Stimulated activated CD8-positive, alpha-beta memory T cell treated with anti-CD3 and anti-CD28 coated beads, Interleukin-12 subunit alpha, Interleukin-12 subunit beta, amount 100 ng/mL, for 4 hours (primary cell): ENCODE results near the gene DYNC1I1.

ENCODE experiments used
- DNase-seq: peaks from one replicate; pipeline ENCODE4 v3.0.0-alpha.2; 2020; ENCODE audit warnings: low read depth

The DYNC1I1 gene

DNA sequence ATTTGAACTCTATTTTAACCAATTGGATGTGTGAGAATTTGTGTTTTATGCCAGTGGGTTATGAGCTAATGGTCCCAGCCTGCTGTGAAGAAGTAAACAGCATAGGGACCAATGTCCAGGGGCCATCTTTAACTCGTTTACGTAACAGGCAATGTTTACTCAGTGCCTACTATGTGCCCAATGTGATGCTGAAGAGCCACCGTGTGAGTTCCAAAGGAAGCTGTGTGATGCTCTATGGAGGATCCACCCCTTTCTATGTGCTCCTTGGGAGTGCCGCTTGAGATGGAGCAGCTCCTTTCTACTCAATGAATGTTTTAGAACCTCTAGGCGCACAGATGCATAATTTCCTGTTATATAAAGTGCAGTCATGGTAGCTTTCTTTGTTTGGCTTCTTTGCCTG lies 21.3 kb downstream of the DYNC1I1 start:
- no peak for DNase-seq

DNA sequence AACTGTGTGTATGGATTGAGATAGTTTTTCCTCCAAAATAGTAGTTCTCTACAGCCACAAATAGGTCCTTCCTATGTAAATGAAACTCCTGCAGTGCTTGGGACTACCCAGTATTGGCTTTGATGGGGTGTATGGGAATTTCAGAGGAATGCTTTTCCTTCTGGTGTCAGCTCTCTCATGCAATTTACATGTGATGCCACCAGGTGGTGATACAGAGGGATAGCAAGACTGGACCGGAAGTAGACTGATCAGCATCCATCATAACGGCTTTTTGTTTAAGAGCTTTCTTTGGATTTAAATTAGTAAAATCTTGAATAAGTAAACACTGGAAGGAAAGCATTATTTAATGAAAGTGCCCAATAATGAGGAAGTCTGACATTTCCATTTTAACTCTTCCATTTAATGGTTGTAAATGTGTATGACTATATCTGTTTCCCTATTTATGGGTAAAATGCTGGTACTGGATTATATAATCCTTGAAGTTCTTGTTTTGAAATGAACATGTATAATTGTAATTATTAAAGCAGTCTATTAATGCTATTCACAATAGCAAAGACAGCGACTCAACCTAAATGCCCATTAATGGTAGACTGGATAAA lies 22.7 kb downstream of the DYNC1I1 start:
- DNase-seq: no peak

DNA sequence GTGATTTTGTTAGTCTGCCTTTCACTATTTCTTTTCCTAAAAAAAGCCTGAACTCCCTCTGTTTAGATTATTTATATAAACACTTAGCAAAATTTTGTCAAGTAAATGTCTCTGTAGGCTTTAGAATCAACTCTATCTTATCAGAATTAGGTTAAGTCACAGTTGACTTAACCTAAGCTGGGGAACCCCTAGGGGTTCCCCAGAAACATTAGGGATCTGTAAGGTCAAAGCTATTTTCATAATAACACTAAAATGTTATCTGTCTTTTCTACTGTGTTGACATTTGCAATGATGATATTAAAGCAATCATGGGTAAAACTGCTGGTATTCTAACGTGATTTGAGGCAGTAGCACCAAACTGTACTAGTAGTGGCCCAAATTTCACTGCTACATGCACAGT lies 24.3 kb downstream of the DYNC1I1 start:
- no peak for DNase-seq

DNA sequence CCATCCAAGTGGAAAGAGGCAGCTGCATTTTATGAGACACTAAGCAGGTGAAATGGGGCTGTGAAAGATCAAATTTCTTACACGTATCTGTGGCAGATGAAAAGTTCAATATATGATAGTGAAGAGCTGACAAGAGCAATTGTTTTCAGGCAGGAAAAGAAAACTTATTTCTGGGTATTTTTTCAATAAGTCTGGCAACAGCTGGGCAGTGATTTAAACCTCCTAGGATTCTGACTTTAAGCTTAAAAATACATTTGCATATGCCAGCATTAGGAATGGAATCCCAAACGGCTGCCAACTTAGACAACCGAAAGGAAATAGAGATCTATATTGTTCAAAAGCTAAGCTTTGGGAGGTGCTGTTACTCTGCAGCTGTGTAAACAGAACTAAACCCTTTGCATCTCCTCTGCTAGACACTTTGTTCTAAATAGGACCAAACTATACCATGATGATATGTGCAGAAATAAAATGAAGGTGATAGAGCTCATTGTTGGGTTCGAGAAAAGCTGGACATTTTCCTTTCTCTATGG lies 26.1 kb downstream of the DYNC1I1 start:
- no peak for DNase-seq

GRCh38 chr7:95800787-95801186 lies 28.4 kb downstream of the DYNC1I1 start:
- DNase-seq: no peak

DNA sequence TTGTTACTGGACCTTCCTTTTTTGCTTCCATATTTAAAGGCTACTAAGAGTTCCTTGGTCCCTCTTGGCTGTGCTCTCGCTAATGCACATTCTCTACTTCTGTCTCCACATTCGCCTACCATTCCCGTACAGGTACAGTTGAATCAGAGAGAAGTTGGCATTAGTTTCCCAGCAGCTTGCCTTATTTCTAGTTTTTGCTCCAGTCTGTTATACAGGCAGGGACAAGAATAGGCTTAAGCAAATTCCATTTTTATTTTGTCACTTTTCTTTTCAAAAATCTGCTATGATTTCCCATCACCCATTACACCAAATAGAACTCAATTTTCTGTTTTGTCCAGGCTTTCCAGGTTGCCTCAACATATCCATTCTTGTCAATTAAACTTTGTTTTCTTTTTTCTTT lies 29.9 kb downstream of the DYNC1I1 start:
- DNase-seq: no peak

DNA sequence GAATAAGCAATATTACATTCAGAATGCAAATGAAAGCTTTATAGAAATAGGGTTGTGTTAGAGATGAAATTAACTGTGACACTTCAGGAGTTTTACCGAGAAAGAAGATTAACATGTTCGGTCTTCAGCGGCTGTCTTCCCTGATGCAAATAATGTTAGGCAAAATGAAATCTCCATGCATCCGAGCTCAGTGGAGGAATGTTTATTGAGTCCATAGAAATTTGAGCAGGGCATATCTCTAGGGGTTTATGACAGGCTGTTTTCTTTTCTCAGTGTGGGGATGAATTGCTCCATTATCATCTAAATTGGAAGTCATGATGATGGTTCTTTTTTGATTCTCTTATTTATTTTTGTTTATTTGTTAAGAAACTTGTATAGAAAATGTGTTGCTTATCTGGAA lies 31.7 kb downstream of the DYNC1I1 start:
- DNase-seq: no peak

DNA sequence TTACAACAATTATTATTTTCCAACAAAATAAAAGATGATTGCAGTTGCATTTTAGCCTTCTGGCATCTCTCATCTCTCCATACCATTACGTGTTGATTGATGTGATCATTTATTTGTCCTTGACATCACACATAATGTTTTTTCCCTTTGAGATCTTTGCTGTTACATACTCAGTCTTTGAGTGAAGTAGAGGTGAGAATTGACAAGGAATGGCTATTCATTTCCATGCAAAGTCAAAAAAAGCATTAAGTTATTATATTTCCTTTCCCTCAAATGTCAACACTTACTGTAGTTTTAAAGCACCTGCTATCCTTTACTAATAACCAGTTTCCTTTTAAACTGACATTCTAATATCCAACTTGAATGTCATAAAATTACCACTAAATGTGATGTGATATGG lies 33.6 kb downstream of the DYNC1I1 start:
- DNase-seq: no peak

DNA sequence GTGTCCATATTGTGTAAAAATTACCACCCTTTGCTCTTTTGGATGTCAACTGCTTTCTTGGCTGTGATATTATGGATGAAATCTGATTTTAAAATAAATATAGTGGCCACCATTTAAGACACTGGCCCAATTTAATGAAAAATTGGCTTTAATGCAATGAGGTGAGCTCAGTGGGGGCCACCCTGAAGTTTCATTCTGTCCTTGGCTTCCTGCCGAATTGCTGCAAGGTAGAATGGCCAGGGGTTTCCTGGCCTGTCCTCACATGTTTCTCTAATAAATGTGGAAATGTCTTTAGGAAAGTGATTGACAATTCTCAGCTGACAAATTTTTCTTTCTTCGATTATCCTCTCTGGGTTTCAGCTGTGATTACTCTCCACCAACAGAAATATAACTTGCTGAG lies 36.0 kb downstream of the DYNC1I1 start:
- DNase-seq: no peak

GRCh38 chr7:95811846-95812445 lies 39.6 kb downstream of the DYNC1I1 start:
- DNase-seq: no peak

DNA sequence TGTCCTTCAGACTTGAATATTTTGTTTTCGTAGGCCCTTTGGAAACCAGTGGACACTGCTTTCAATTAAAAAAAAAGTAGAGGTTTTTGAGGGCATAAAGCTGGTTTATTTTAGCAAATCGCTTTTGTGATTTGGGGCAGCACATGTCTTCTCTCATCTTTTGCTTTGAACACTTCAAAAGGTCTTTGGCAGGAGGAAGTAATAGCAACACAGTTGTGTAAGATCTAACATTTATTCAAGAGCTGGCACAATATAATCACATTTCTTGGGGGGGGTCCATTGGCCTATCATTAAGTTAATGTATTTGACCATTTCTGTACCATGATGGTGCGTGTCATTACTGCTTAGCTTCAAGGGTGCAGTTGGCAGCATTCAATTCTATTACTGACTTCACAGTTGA lies 42.4 kb downstream of the DYNC1I1 start:
- DNase-seq: no peak

GRCh38 chr7:95817866-95818640 lies 45.7 kb downstream of the DYNC1I1 start:
- no peak for DNase-seq

- DNase-seq: no peak
Measured at GRCh38 chr7:95820778-95821177, 48.4 kb downstream of the DYNC1I1 start.

DNA sequence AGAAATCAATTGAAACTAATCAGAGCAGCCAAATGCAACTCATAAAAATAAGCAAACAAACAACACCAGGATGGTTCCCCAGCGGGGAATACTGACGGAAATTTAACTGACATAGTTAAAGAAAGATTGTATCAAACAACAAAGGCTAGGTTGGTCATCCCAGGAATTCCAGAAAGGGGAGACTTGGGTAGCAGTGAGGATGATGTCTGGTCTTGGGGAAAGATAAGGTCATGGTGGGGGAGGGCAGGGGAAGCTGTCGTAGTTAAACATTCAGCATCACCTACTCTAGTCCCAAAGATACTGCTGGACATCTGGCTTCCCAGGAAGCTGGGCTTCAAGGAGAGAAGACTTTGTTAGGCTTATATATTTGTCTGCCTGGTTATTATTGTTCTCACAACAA lies 50.4 kb downstream of the DYNC1I1 start:
- DNase-seq: no peak

- DNase-seq: no peak
Measured at GRCh38 chr7:95824616-95825015, 52.3 kb downstream of the DYNC1I1 start.

GRCh38 chr7:95828824-95829790 lies 56.8 kb downstream of the DYNC1I1 start:
- DNase-seq: no peak

DNA sequence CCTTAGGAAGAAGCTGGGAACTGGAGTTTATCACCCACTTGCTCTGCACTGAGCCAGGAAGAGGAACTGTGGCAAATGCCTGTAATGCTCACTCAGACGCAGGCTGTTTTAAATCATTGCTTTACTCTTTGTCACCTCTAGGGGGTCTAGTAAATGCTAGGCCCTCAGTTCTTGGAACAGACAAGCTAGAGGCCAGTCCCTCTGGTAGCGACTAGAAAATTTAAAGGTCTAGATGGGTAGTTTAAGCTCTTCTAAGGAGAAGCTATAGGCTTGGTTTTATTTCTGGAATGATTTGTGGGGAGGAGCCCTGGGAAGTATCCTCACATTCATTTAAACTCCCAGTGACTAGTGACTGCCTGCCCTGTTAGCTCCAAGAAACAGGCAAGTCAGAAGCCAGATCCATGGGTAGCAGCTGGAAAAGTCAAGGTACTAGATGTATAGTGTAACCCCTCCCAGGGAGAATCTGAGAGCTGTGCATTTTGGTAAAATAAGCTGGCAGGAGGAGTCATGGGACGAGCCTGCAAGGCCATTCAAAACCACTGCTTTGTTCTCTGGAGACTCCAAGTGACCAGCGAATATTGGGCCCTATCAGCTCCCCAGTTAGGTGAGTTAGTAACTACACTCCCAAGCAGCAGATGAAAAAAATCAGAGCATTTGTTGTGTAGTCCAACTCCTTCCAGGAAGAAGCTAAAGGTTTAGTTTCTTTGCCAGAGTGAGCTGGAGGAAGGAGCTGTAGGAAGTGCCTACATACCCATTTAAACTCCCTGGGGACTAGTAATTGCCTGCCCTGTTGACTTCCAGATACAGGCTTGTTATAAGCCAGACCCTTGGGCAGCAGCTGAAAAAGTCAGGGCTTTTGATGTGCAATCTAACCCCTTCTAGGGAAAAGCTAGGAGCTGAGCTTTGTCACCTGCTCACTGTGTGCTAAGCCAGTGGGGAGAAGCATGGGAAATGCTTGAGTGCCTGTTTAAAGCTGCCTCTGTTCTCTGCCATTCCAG lies 68.9 kb downstream of the DYNC1I1 start:
- DNase-seq: no peak

GRCh38 chr7:95843286-95843685 lies 70.9 kb downstream of the DYNC1I1 start:
- no peak for DNase-seq

DNA sequence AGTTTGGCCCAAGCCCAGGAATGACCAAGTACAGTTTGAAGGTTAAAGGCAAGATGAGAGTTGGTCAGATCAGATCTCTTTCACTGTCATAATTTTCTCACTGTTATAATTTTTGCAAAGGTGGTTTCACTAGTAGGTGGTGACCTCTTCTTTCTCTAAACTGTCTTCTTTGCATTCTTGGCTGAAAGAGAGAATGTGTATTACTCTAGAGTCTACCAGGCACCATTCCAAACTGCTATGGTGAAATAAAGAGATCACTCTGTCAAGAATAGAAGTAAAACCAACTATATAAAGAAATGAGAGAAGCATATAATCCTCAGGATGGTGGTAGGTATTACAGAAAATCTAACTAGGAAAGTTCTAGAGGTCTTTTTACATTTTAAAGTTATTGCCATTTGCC lies 72.7 kb downstream of the DYNC1I1 start:
- no peak for DNase-seq

- DNase-seq: no peak
Measured at GRCh38 chr7:95847061-95847460, 74.7 kb downstream of the DYNC1I1 start.

- no peak for DNase-seq
Measured at GRCh38 chr7:95859429-95859828, 87.1 kb downstream of the DYNC1I1 start.
